ENCODE results near the gene SGIP1.

SGIP1 gene

GRCh38 chr1:66533804-66534740 lies at the start of gene SGIP1:
Gene SGIP1, plus strand, starts transcription at chr1:66534153. Its CDS starts 206 bp downstream, at chr1:66534359.
- H3K36me3 ChIP-seq: no peaks in the 10 kb centered on the region
- H3K9me3 ChIP-seq: no peaks in the 10 kb centered on the region
- TF ChIP-seq CTCF (IDR thresholded peaks at IDR 0.05): no peak
- H3K27ac ChIP-seq: no peak within 1 kb of the TSS
- peak within 1 kb of the TSS in 1 of 2 experiments; percentile 38 for H3K4me3 ChIP-seq (ENCODE audit: low read depth in 1 of 2, low read length in 1 of 2)
- H3K27me3 ChIP-seq: peaks cover 55% of the 10 kb centered on the region
- H3K4me1 ChIP-seq (ENCODE audit: control insufficient read depth in 1 of 2, insufficient read depth in 1 of 2, low read depth in 1 of 2, low read length in 1 of 2): peaks cover 0 to 18% of the 10 kb centered on the region in 2 experiments

GRCh38 chr1:66489151-66489550 lies 44.8 kb upstream of the SGIP1 start:
- H3K4me1 ChIP-seq (ENCODE audit: control insufficient read depth in 1 of 2, insufficient read depth in 1 of 2, low read depth in 1 of 2, low read length in 1 of 2): no peaks in the 10 kb centered on the region
- TF ChIP-seq CTCF (IDR thresholded peaks at IDR 0.05): no peak

GRCh38 chr1:66489972-66490601 lies 43.9 kb upstream of the SGIP1 start:
- Histone ChIP-seq H3K36me3 (no peaks in the 10 kb centered on the region), H3K27me3 (no peaks in the 10 kb centered on the region), H3K27ac (no peak overlapping the region), H3K9me3 (no peaks in the 10 kb centered on the region), H3K4me3 (ENCODE audit: low read depth in 1 of 2, low read length in 1 of 2) (no peak overlapping the region), H3K4me1 (ENCODE audit: control insufficient read depth in 1 of 2, insufficient read depth in 1 of 2, low read depth in 1 of 2, low read length in 1 of 2) (no peaks in the 10 kb centered on the region)
- no peak for TF ChIP-seq CTCF (IDR thresholded peaks at IDR 0.05)

More at GRCh38 chr1:66489151-66489550, 44.8 kb upstream of the SGIP1 start:
- H3K27me3 ChIP-seq: no peaks in the 10 kb centered on the region
- H3K9me3 ChIP-seq: no peaks in the 10 kb centered on the region
- H3K36me3 ChIP-seq: no peaks in the 10 kb centered on the region
- no peak overlapping the region for H3K4me3 ChIP-seq (ENCODE audit: low read depth in 1 of 2, low read length in 1 of 2)
- no peak overlapping the region for H3K27ac ChIP-seq

- Histone ChIP-seq H3K4me1 (ENCODE audit: control insufficient read depth in 1 of 2, insufficient read depth in 1 of 2, low read depth in 1 of 2, low read length in 1 of 2) (no peaks in the 10 kb centered on the region), H3K27me3 (no peaks in the 10 kb centered on the region), H3K36me3 (no peaks in the 10 kb centered on the region), H3K9me3 (no peaks in the 10 kb centered on the region), H3K27ac (no peak overlapping the region), H3K4me3 (ENCODE audit: low read depth in 1 of 2, low read length in 1 of 2) (no peak overlapping the region)
- no peak for TF ChIP-seq CTCF (IDR thresholded peaks at IDR 0.05)
Measured at GRCh38 chr1:66490816-66491215, 43.1 kb upstream of the SGIP1 start.

- no peak for TF ChIP-seq CTCF (IDR thresholded peaks at IDR 0.05)
- Histone ChIP-seq H3K27me3 (no peaks in the 10 kb centered on the region), H3K27ac (no peak overlapping the region), H3K4me1 (ENCODE audit: control insufficient read depth in 1 of 2, insufficient read depth in 1 of 2, low read depth in 1 of 2, low read length in 1 of 2) (no peaks in the 10 kb centered on the region), H3K9me3 (no peaks in the 10 kb centered on the region), H3K4me3 (ENCODE audit: low read depth in 1 of 2, low read length in 1 of 2) (no peak overlapping the region), H3K36me3 (no peaks in the 10 kb centered on the region)
Measured at GRCh38 chr1:66492424-66492823, 41.5 kb upstream of the SGIP1 start.

Data from neutrophil (primary cell).